AG09319 (cell line): ENCODE measurements around the gene GBP7.

Source experiments
- DNase-seq: peaks from one replicate; pipeline ENCODE4 v3.0.0-alpha.2; 2010; ENCODE audit warnings: low read depth; ENCODE audit errors: extremely low read depth
- TF ChIP-seq, protein P1 (sequence below): IDR thresholded peaks from 2 replicates; pipeline ENCODE4 v1.5.1; 2011; ENCODE audit warnings: low read depth, mild to moderate bottlenecking, inconsistent platforms, low read length, moderate library complexity

Gene GBP7

DNA sequence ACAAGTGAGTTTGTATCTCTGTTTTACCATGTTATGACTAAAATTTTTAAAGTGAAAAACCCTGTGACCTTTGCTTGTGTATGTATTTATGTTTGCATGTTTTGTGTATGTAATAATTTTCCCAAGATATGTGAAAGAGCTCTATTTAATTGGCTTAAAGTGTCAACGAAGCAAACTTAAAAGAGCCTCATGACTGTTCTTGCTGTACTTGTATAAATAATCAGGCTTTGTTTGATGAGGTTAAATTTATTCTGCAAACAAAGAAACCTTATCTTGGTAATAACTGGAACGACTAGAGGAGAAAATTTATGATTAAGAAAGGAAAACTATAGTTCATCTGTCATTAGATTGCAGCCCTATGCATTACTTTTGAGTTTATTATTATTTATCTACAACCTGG is 6.6 kb downstream of the GBP7 start:
- DNase-seq: no peak
- TF ChIP-seq, protein P1, sequence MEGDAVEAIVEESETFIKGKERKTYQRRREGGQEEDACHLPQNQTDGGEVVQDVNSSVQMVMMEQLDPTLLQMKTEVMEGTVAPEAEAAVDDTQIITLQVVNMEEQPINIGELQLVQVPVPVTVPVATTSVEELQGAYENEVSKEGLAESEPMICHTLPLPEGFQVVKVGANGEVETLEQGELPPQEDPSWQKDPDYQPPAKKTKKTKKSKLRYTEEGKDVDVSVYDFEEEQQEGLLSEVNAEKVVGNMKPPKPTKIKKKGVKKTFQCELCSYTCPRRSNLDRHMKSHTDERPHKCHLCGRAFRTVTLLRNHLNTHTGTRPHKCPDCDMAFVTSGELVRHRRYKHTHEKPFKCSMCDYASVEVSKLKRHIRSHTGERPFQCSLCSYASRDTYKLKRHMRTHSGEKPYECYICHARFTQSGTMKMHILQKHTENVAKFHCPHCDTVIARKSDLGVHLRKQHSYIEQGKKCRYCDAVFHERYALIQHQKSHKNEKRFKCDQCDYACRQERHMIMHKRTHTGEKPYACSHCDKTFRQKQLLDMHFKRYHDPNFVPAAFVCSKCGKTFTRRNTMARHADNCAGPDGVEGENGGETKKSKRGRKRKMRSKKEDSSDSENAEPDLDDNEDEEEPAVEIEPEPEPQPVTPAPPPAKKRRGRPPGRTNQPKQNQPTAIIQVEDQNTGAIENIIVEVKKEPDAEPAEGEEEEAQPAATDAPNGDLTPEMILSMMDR: no peak

DNA sequence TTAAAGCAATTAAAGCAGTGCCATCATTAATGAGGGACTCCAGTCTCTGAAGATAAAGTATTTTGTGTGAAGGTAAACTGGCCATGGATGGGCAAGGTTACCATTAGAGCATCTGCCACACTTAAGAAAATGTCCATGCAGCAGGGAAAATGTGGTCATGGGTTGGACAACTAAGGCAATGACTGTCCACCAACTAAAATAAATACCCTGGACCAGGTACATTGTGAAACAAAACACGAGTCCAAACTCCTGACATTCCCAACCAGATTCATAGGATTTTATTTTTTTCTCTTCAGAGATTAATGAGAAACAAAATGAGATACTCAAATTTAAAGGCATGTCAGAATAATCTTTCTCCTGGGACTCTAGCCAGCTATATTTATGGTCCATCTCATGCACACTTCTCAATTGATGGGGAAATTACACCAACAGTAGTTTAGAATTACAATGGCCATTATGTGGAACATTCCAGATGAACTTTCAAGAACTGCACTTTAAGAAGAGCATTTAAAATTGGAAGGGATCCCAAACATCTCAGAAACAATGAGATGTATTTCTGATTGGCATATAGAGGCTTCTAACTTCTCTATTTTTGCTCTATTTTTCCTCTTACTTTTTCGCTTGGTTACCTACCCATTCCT is 8.1 kb downstream of the GBP7 start:
- peak; percentile 5 for DNase-seq
- TF ChIP-seq, protein P1: no peak

DNA sequence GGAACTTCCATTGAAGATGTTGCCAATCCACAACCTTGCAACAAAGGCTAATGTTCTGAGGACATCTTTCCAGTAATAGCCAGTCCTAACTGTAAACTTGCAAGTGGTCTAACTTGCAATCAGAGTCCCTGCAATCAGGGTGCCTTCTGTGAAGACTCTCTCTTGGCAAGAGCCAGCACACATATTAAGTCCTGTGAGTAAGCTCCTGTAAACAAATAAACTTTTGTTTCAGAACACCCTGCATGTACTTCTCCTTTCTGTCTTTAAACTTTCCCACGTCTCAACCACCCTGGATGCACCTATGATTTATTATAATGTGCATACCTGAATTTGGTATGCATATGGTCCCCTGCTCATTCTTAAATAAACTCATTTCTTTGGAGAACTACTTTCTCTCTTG is 9.1 kb downstream of the GBP7 start:
- TF ChIP-seq, protein P1: no peak
- no peak for DNase-seq

DNA sequence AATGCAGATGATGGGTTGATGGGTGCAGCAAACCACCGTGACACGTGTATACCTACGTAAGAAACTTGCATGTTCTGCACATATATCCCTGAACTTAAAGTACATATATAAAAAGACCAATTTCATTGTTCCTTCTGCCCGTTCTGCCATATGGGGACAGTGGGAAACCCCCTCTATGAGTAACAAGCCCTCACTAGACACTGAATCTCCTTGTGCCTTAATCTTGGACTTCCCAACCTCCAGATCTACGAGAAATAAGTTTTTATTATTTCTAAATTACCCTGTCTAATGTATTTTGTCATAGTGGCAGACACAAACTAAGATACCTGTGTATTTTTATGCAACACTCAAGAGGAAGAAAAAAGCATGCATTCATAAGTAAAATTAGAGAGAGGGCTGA is 10.0 kb downstream of the GBP7 start:
- DNase-seq: no peak
- TF ChIP-seq, protein P1: no peak

DNA sequence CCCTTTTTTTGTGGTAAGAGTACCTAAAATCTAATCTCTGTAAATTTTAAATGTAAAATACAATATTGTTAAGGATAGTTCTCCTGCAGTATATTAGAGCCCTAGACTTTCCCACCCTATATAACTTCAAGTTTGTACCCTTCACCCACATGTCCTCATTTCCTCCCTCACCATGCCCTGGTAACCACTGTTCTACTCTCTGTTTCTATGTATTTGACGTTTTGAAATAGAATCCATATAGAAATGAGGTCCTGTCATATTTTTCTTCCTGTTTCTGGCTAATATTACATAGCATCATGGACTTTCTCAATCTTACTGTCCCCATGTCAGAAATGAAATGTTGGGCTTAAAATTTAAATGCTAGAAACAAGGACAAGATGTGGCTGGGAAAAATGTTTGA is 24.8 kb downstream of the GBP7 start:
- TF ChIP-seq, protein P1: no peak
- no peak for DNase-seq

DNA sequence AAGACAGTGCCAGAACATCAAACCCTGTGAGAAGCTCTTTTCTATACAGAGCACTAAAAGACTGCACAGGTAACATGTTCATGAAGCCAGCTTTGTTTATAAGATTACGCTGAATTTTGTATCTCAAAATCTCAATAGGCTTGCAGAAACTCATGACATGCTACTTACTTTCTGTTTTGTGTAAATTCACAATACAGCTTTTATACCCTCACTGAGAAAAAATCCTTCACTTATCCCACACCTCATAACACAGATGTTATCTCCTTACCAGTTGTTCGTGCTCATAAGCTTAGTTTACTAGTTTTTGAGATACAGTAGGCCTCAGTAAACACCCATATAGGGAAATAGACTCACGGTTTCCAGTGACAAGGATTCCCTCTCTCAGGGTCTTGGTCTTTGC is 25.8 kb downstream of the GBP7 start:
- TF ChIP-seq, protein P1: no peak

DNA sequence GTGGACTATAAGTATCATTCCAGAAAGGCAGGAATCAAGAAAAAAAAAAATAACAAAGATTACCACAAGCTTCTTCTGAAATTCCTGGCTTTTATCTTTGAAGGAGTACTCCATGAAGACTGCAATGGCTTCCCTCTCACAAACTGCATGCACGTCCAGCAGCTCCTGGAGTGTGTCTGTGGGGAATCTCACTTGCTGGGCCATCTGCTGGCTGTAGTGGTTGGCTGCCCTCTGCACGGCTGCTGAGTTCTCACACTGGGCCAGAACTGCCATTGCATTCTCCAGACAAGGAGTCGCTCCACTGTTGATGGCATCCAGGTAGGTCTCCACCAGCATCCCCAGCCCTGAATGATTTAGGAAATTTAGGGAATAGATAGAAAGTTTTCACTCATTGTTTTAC is 26.6 kb downstream of the GBP7 start:
- DNase-seq: no peak
- TF ChIP-seq, protein P1: peak; percentile 43

More for the DNA sequence above, 25.8 kb downstream of the GBP7 start:
- no peak for DNase-seq
